HG03025 (cell line): Measurements from ENCODE around the gene KIF5A.
A peak's percentile ranks its signal among the peaks of the same experiment; 100 is the strongest.

Experiments
- ATAC-seq: cut with Tn5 transposase; IDR thresholded peaks from one replicate; pipeline ENCODE4 v1.9.1; 2021; ENCODE audit warnings: mild to moderate bottlenecking, moderate library complexity; ENCODE audit not compliant: unreplicated experiment, low FRiP score

Gene KIF5A

DNA sequence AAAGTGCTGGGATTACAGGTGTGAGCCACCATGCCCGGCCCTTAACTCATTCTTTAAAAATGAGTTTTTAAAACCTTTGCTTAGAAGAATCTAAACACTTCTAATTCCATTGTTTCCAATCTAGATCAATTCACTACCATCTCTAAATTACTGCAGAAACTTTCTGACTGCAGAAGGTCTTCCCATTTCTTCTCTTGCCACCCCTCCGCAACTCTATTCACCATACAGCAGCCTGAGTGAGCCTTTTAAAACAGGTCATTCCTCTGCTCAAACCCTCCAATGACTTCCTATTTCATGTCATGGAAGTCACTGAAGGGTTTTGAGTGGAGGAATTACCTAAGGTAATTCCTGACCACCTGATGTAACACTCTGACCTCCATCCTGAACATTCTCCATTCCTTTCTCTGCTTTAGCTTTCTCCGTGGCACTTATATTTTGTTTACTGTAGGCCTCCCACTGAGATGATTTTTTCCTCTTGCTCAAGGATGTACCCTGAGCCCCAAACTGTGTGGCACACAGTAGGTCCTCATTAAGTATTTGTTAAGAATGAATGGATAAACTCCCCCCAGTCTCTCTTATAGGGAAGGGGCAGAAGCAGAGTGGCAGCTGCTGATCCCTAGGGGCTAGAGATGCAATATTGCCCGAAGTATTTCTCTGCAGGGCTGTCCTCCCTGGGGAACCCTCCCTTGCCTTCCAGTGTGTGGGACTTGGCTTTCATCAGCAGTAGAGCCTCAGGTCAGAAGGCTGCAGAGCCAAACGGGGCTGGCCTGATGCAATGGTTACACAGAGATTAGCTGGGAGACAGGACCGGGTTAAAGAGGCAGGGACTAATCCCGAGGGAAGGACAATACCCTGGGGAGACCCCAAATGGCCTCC lies 30.7 kb upstream of the KIF5A start:
- no peak for ATAC-seq

DNA sequence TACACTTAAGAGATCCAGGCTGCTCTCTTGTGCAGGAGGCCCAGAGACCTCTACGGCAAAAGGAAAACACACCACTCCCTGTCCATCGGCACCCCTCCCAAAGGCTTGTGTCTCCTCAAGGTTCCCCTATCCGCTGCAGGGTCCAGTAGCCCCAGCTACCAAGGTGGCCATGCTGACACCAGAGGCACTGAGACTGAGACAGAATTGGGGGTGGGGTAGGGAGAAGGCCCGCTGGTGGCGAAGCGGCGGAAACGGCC lies 30.1 kb upstream of the KIF5A start:
- ATAC-seq = no peak

DNA sequence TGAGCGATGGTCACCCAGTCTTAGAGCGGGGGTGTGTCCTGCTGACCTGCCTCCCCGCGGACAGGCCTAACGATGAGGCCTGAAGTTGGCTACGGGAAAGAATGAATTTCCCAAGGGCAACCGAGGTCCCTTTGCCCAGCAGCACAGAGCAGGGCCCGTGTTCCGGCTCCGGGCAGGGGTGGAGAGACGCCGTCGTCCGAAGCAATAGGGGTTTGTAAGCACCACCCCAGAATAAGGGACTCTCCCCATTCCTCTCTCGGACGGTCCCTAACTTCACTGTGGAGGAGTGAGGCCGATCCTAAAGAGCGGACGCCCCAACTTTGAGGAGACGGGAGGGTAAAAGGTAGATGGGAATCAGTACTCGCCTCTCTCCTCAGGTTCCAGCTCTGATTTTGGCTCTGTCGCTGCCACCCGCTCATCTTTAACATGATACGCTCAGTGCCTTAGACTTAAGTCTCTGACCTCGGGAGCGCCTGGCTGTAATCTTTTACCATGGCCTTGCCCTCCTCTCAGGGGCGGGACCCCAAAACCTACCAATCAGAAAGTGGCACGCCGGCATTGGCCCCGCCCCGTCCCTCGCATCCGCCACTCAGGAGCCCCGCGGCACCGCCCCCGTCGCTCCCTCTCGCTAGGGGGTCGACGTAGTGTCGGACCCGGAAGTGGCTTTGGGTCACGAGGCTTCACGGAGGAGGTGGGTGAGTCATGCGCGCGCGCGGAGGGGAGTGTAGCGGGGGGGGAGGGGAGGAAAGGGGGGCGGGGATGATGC lies 29.6 kb upstream of the KIF5A start, which contains the start of gene DDIT3:
Gene DDIT3 (minus strand): TSS at position 462 of the 766 bp plus-strand sequence. CDS start 3,108 bp downstream, outside the sequence.
- peak; percentile 66 for ATAC-seq

DNA sequence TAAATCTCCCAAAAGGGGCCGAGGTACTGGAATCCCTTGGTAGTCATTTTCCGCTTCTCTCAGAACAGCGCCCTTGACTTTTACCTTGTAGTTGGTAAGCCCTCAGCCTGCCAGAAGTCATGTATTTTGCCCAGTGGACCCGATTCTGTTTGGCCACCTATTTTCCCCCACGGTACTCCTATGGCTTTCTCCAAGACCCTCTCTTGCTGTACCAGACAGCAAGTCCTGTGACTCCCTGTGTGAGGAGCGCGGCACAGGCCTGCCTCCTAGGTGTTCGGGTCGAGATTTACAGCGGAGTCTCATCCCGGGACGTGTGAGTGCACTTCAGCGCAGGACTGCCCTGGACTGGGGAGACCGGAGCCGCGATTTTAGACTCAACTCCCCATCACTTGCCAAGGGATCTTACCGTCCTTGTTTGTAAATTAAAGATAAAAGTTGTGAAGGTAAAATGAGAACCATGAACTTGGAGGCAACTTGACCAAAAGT lies 28.3 kb upstream of the KIF5A start:
- no peak for ATAC-seq

DNA sequence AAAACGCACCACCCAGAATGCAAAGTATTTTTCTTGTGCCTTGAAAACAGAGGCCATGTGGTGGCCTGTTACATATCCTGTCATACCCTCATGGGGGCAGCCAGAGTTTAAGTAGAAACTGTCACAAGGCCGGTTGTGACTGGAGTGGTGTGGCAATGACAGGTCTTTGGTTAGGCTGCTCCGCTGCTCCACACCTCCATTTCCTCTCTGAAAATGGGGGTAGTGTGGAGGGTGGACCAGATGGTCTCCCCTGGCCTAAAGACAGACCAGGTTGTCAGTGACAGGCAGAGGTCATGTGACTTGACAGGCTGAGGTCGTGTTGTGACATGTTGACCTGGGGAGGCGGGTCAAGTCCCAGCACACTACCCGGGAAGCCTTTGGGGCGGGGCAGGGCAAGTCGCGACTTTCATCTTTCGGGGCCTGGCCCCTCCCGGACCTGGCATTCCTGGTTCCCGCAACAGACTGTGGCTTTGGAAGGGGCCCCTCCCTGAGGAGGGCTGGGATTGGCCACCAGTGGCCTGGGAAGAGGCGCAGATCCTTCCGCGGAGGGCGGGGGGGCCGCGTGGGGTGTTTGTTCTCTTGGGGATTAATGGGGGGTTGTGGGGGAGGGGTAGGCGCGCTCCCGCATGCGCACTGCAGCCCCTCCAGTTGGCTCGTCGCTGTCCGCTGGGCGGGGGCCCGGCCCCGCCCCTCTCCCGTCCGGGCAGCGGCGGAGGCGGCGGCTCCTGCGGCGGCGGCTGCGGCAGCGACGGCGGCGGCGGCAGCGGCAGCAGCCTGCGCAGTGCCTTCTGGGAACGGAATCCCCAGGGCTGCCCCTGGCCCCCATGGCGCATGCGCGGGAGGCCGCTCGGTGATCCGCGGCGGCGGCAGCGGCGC lies 27.6 kb upstream of the KIF5A start, which contains the start of gene MBD6:
Gene MBD6 (plus strand): TSS at position 814 of the 876 bp plus-strand sequence. CDS start 1,480 bp downstream, outside the sequence.
- peak; percentile 32 for ATAC-seq

DNA sequence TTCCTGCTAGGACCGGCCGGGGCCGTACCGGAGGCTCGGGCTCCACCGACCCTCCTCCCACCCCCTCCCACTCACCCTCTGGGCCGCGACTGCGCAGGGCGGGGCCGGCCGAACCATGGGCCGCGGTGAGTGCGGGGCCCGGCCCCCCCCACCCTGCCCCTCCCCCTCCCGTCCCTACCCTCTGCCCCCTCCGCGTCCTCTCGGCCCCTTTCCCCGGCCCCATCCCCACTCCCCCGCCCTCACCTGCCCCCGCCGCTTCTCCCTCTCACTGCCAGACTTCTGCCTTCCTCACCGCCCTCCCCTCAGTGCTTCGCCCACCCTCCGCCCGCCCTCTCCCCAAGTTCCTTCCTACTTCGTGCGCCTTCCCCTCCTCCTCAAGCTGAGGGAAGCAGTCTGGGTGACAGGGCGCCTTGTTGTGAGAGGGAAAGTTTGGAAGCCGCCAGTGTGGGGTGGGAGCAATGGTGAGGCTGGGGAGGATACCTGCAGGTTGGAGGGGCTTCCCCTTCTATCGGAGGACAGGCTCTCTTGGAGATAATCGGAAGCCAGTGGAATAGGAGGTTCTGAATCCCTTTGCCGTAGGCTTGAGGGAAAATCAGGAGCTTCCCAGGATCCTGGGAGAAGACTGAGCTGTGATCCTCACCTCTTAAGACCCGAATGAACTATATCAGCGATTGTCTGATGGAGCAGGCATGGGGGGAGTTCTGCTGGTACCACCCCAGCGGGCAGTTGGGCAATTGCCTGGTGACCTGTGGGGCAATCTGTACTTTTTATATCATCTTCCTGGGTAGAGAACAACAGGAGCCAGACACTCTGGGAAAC lies 26.7 kb upstream of the KIF5A start:
- no peak for ATAC-seq

DNA sequence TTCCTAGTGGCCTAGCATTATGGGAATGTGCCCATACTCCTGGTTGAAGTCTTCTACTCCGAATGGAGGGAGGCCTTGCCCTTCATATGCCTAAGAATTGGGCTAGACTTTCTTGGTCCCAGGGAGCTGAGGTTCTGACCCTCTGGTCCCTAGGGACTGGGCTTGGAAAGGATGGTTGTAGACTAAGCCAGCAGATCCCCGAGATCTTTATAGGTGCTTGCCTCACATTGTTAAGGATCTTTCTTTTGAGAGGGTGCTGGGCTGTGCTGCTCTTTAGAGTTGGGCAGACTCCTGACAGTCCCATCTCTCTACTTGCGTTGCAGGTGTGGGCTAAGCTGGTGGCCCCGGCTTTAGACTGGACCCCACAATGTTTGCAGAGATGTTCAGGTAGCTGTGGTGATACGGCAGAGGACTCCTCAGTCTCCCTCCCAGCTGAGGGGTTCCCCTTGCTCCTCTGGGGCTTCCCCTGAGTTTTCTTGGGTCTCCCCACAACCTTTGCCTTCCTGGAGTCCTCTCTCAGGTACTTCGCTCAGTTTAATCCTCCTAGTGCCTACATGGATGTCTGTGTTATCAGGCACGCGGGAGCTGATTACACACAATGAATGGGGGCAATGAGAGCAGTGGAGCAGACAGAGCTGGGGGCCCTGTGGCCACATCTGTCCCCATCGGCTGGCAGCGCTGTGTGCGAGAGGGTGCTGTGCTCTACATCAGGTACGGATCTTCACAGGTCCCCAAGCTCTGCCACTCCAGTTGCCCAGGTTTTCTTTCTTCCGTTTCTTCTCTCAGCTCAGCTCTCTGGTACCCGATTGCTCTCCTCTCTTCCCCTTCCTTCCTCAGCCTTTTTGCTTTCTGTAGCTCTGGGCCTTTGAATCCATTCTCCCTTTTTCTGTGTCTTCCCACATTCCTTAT lies 25.9 kb upstream of the KIF5A start:
- ATAC-seq = no peak

DNA sequence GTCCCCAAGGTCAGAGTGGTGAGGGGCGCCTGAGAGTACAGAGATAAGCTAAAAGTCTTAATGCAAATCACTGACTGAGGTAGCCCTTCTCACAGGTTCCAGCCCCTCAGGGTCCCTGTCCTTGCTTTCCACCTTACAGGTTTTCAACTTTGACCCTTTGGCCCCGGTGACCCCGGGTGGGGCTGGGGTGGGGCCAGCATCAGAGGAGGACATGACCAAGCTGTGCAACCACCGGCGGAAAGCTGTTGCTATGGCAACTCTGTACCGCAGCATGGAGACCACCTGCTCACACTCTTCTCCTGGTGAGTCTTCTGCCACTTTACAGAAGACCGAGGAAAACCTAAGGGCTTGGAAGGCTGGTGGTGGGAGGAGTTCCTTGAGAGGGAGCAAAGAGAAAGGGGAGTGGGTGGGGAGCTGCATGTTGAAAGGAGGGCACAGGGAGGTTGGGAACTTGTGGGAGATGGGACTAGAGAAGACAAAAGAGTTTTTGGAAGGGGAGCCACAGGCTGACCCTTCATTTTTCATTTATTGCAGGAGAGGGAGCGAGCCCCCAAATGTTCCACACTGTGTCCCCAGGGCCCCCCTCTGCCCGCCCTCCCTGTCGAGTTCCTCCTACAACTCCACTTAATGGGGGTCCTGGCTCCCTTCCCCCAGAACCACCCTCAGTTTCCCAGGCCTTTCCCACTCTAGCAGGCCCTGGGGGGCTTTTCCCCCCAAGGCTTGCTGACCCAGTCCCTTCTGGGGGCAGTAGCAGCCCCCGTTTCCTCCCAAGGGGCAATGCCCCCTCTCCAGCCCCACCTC lies 24.8 kb upstream of the KIF5A start:
- ATAC-seq = no peak

DNA sequence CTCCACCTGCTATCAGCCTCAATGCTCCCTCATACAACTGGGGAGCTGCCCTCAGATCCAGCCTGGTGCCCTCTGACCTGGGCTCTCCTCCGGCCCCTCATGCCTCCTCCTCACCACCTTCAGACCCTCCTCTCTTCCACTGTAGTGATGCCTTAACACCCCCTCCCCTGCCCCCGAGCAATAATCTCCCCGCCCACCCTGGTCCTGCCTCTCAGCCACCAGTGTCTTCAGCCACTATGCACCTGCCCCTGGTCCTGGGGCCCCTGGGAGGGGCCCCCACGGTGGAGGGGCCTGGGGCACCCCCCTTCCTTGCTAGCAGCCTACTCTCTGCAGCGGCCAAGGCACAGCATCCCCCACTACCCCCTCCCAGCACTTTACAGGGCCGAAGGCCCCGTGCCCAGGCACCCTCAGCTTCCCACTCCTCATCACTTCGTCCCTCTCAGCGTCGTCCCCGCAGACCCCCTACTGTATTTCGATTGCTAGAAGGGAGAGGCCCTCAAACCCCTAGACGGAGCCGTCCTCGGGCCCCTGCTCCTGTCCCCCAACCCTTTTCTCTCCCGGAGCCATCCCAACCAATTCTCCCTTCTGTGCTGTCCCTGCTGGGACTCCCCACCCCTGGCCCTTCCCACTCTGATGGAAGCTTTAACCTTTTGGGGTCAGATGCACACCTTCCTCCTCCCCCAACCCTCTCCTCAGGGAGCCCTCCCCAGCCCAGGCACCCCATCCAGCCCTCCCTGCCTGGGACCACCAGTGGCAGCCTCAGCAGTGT lies 24.0 kb upstream of the KIF5A start:
- ATAC-seq = no peak

DNA sequence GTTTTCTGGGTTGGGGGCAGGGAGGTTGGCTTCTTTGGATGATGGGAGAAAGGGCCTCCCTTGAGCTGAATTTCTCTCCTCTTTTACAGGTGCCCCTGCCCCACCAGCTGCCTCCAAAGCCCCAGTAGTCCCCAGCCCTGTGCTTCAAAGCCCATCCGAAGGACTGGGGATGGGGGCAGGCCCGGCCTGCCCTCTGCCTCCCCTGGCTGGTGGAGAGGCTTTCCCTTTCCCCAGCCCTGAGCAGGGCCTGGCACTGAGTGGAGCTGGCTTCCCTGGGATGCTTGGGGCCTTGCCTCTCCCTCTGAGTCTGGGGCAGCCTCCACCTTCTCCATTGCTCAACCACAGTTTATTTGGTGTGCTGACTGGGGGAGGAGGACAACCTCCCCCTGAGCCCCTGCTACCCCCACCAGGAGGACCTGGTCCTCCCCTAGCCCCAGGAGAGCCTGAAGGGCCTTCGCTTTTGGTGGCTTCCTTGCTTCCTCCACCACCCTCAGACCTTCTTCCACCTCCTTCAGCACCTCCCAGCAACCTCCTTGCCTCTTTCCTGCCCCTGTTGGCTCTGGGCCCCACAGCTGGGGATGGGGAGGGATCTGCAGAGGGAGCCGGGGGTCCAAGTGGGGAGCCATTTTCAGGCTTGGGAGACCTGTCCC lies 23.2 kb upstream of the KIF5A start:
- no peak for ATAC-seq

DNA sequence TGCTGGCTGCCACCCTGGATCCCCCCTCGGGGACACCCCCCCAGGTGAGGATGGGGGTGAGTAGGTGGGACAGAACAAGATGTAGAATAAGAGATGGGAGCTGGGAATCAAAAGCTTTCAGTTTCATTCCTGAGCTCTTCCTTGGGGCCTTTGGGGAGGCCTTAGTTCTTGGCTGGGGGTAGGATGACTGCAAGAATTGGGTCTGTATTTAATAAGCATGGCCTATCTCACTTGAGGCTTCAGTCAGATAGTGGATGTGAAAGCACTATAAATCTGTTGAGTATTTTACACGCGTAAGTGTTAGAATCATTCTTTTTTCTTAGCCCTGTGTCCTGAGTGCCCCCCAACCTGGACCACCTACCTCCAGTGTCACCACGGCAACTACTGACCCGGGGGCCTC lies 22.7 kb upstream of the KIF5A start:
- no peak for ATAC-seq

DNA sequence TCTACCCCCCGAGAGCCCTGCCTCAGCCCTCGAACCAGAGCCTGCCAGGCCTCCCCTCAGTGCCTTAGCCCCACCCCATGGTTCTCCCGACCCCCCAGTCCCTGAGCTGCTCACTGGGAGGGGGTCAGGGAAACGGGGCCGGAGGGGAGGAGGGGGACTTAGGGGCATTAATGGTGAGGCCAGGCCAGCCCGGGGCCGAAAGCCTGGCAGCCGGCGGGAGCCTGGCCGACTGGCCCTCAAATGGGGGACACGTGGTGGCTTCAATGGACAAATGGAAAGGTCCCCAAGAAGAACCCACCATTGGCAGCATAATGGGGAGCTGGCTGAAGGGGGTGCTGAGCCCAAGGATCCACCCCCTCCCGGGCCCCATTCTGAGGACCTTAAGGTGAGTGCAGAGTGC lies 21.7 kb upstream of the KIF5A start:
- ATAC-seq = no peak

DNA sequence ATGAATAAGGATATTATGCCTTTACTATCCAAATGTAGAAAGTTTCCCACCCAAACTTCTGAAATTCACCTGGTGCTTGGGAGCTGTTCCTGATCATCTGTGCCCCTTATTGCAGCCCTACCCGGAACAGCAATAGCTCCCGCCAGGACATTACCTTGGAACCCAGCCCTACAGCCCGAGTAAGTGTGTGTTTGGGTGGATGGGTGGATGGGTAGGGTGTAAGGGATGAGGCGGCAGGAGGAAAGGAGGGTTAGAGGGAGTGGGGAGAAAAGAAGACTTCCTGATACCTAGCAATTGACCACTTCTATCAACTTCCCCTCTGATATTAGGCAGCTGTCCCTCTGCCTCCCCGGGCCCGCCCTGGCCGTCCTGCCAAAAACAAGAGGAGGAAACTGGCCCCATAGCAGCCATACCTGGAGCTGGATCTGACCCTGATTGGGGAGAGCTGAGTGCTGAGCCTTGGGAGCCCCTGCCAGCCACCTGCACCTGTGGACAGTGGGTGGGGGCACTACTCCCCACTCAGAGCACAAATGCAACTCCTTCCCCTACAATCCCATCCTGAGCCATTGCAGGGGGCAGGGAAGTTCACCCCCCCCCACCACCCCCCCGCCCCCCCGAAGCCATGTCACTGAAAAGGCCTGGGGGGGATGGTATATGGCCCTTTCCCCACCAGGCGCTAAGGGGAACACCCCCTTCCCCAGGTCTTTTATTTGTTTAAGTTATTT lies 20.9 kb upstream of the KIF5A start:
- no peak for ATAC-seq

DNA sequence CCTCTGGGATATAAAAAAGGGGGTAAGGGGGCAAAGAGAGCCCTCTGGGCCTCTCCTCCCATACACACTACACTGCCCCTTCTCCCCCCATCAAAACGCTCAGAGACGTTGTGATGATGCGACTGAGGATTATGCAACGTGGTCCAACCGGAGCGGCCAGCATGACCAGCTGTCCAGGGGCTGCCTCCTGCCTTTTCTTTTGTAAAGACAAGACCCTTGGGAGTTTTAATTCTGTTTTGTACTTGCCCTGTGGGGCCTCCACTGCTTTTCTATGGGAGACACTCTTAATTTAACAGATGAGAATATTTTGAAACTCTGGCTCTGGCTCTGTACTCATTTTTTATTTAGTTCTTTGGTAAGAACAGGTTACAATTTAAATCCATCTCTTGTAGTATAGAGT lies 20.0 kb upstream of the KIF5A start:
- no peak for ATAC-seq

DNA sequence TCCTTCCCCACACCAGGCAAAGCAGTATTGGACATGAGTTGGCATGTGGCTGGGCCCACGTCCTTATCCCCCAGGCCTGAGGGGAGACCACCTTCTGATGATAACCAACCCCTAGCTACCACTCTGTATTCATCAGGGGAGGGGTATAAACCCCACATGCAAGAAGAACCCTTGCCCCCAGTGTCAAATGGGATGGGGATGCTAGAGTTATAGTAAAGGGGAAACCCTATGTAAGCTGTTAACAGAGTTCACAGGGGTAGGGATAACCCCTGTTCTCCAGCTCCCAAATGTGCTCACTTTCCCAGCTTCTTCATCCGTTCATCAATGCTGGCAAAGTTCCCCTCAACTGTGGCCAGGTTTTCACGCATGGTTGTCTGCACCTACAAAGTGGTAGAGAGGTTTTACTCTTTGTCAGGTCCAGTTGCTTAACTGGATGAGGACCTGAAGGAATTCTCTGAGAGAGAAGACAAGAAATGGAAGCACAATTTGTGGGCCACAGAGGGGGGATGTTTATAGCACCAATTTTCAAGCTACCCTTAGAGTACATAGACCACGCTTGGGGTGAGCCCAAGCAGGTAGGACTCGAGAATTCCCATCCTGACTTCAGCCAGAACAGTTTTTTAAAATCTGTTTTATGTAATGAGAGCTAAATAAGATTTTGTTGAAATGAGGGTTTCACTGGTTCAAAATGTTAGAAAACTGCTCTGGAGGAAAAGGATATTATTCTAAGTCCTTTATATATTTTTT lies 19.3 kb upstream of the KIF5A start:
- no peak for ATAC-seq
